ENCODE measurements around the gene PNISR.

The PNISR gene

DNA sequence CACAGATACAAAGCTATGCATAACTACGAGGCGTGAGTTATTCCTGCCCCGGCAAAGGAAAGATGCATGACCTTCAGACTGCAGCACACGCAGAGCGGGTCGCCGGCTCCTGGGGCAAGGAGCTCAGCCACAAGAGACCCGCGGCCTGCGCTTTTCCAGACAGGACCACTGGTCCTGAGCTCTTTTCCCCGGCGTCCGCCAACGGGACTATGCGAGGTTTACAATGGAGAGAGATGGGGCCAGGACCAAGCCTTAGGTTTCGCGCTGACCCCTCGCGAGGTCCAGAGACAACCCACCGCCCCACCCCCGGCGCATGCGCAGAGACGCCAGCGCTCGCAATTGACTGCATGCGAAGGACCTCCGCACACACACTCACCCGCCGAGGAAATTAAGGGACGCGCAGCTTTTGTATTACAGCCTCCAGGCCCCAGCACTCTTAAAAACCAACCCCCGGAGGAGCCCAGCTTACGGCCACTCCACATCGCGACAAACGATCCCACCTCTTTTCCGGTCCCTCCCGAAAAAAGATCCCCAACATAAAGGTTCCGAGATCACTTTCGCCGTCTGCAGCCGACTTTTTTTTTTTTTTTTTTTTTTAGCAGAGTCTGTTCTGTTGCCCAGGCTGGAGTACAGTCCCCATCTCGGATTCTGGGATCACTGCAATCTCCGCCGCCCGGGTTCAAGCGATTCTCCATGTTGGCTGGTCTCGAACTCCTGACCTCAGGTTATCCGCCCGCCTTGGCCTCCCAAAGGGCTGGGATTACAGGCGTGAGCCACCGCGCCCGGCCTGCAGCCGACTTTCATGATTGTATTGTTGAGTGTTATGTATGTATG is 31.2 kb downstream of the PNISR start, which contains the start of gene COQ3:
Gene COQ3 (minus strand): TSS at position 498 of the 834 bp plus-strand sequence. CDS start 16 bp downstream, at position 482.
- peak within 1 kb of the TSS; percentile 90 for H3K4me3 ChIP-seq
- peak; percentile 52 for DNase-seq (ENCODE audit: low read depth, low spot score)
- no peaks in the 10 kb centered on the region for H3K9me3 ChIP-seq (ENCODE audit: low read depth, low read length)
- TF ChIP-seq POLR2AphosphoS5 (IDR thresholded peaks at IDR 0.05; ENCODE audit: borderline replicate concordance, low read depth, low read length) (peak; percentile 91), EZH2 (IDR thresholded peaks at IDR 0.05) (no peak)
- H3K36me3 ChIP-seq (ENCODE audit: insufficient read depth, low read length) = peaks cover 17% of the 10 kb centered on the region
- peak within 1 kb of the TSS; percentile 96 for H3K27ac ChIP-seq
- H3K9ac ChIP-seq (ENCODE audit: insufficient read length) = peak within 1 kb of the TSS; percentile 90

DNA sequence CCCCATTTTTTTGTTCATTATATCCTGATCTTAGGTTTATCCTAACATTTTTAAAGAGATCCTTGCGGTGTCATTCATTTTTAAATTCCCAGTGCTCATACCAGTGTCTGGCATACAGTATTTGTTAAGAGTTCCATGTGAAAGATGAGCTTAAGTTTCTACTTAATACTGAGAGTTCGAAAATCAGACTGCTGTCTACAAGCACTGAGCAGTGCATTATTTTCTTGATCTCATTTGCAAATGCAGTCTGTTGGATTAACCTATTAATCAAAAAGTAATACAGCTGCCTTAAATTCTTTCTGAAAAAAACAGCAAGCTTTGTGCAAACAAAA is 31.8 kb downstream of the PNISR start:
- Histone ChIP-seq H3K36me3 (ENCODE audit: insufficient read depth, low read length) (peaks cover 12% of the 10 kb centered on the region), H3K9ac (ENCODE audit: insufficient read length) (peak overlapping the region; percentile 90), H3K9me3 (ENCODE audit: low read depth, low read length) (no peaks in the 10 kb centered on the region), H3K4me3 (peak overlapping the region; percentile 90), H3K27ac (peak overlapping the region; percentile 96; the same call in 1 of the 2 replicates)
- TF ChIP-seq FOXP2 (optimal IDR thresholded peaks at IDR 0.05; ENCODE audit: control extremely low read depth, extremely low read length, insufficient read depth) (no peak), POLR2AphosphoS5 (IDR thresholded peaks at IDR 0.05; ENCODE audit: borderline replicate concordance, low read depth, low read length) (no peak), EZH2 (IDR thresholded peaks at IDR 0.05) (no peak)
- peak; percentile 6 for DNase-seq (ENCODE audit: low read depth, low spot score)

DNA sequence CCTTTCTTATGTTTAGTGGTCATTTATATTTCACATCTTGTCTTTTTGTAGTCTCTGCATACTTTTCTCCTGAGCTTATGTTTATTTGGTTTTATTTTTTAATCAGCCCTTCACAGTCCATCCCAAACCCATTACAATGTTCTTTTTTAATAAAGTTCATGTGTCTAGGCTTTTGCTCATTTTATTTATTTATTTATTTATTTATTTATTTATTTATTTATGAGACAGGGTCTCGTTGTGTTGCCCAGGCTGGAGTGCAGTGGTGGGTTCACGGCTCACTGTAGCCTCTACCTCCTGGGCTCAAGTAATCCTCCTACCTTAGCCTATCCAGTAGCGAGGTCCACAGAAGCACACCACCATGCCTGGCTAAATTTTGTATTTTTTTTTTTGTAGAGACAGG is 34.2 kb downstream of the PNISR start:
- TF ChIP-seq FOXP2 (optimal IDR thresholded peaks at IDR 0.05; ENCODE audit: control extremely low read depth, extremely low read length, insufficient read depth) (no peak), EZH2 (IDR thresholded peaks at IDR 0.05) (no peak), POLR2AphosphoS5 (IDR thresholded peaks at IDR 0.05; ENCODE audit: borderline replicate concordance, low read depth, low read length) (no peak)
- Histone ChIP-seq H3K9ac (ENCODE audit: insufficient read length) (no peak overlapping the region), H3K36me3 (ENCODE audit: insufficient read depth, low read length) (no peaks in the 10 kb centered on the region), H3K9me3 (ENCODE audit: low read depth, low read length) (no peaks in the 10 kb centered on the region), H3K27ac (no peak overlapping the region), H3K4me3 (no peak overlapping the region)
- no peak for DNase-seq (ENCODE audit: low read depth, low spot score)

DNA sequence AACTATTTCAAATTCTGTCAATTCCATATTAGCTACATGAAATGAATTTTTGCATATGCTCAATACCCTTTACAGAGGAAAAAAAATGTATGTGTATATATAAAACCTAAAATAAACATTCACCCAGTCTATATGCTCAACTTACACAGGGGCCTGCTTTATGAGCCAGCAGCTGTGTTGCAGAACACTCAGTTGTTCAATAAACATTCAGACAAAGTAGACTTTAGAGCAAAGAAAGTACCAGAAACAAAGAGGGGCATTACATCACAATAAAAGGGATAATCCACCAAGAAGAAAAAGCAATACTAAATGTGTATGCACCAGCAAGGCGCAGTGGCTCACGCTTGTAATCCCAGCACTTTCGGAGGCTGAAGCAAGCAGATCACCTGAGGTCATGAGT is 40.6 kb downstream of the PNISR start:
- TF ChIP-seq FOXP2 (optimal IDR thresholded peaks at IDR 0.05; ENCODE audit: control extremely low read depth, extremely low read length, insufficient read depth) = no peak
- TF ChIP-seq EZH2 (IDR thresholded peaks at IDR 0.05) = no peak
- no peak for TF ChIP-seq POLR2AphosphoS5 (IDR thresholded peaks at IDR 0.05; ENCODE audit: borderline replicate concordance, low read depth, low read length)
- no peak overlapping the region for H3K9ac ChIP-seq (ENCODE audit: insufficient read length)
- no peak for DNase-seq (ENCODE audit: low read depth, low spot score)
- no peaks in the 10 kb centered on the region for H3K36me3 ChIP-seq (ENCODE audit: insufficient read depth, low read length)
- H3K27ac ChIP-seq = no peak overlapping the region
- no peak overlapping the region for H3K4me3 ChIP-seq
- no peaks in the 10 kb centered on the region for H3K9me3 ChIP-seq (ENCODE audit: low read depth, low read length)

DNA sequence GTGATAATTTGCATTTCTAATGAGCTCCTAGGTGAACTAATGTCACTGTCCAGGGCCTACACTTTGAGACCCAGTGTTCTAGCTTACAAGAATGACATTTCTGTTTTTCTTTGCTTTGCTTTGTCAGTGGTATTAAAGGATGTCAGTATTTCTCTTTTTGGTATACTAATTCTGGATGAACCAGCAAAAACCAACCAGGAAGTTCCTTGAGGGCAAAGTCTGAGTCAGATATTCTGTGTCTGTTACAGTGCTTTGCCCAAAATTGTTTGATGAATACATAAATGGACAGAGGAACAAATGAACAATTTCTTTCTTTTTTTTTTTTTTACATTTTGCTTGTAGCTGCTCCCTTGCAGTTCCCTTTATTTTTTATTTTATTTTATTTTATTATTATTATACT is 46.5 kb downstream of the PNISR start:
- Histone ChIP-seq H3K9ac (ENCODE audit: insufficient read length) (no peak overlapping the region), H3K9me3 (ENCODE audit: low read depth, low read length) (no peaks in the 10 kb centered on the region), H3K4me3 (no peak overlapping the region), H3K36me3 (ENCODE audit: insufficient read depth, low read length) (no peaks in the 10 kb centered on the region), H3K27ac (no peak overlapping the region)
- no peak for DNase-seq (ENCODE audit: low read depth, low spot score)
- TF ChIP-seq EZH2 (IDR thresholded peaks at IDR 0.05) (no peak), POLR2AphosphoS5 (IDR thresholded peaks at IDR 0.05; ENCODE audit: borderline replicate concordance, low read depth, low read length) (no peak), FOXP2 (optimal IDR thresholded peaks at IDR 0.05; ENCODE audit: control extremely low read depth, extremely low read length, insufficient read depth) (no peak)

DNA sequence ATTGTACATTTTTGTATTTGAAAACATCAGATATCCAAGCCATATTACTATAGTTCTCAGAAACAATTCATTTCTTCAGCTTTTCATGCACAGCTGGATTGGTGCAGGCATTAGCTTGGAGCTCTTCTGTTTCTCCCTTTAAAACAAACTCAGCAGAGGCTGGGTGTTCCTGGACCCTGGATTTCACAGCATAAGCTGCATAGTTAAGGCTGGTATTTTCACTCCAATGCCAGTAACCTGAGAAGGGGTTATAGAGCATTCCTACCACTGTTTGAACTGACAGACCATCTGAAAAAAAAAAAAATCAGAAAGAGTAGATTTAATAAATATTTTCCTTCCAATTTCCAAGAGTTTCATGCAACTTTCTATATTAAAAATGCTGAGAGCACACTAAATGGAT is 55.6 kb downstream of the PNISR start:
- H3K9ac ChIP-seq (ENCODE audit: insufficient read length) = no peak overlapping the region
- no peak for DNase-seq (ENCODE audit: low read depth, low spot score)

DNA sequence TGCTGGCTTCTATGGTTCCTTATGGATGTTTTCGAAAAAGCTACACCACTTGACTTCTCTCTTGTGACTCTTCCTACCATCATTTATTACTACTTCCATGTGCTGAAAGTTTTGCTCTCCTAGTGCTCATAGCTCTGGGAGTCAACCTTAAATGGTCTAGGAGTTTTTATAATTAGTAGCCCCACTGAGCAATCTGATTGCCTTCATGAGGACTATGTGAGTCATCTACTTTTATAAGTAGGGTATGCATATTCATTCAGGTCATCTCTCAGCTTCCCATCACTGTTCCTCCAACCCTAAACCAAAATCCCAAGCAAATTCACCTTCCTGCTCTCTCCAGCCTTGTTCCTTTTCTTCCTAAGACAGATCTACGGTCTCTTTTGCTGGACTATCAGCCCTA is 58.3 kb downstream of the PNISR start:
- no peak for TF ChIP-seq FOXP2 (optimal IDR thresholded peaks at IDR 0.05; ENCODE audit: control extremely low read depth, extremely low read length, insufficient read depth)
- no peak for TF ChIP-seq POLR2AphosphoS5 (IDR thresholded peaks at IDR 0.05; ENCODE audit: borderline replicate concordance, low read depth, low read length)
- no peak for TF ChIP-seq EZH2 (IDR thresholded peaks at IDR 0.05)
- Histone ChIP-seq H3K9ac (ENCODE audit: insufficient read length) (no peak overlapping the region), H3K4me3 (no peak overlapping the region), H3K9me3 (ENCODE audit: low read depth, low read length) (no peaks in the 10 kb centered on the region), H3K36me3 (ENCODE audit: insufficient read depth, low read length) (no peaks in the 10 kb centered on the region), H3K27ac (no peak overlapping the region)
- DNase-seq (ENCODE audit: low read depth, low spot score) = no peak

More for the DNA sequence above, 55.6 kb downstream of the PNISR start:
- H3K9me3 ChIP-seq (ENCODE audit: low read depth, low read length) = no peaks in the 10 kb centered on the region
- H3K27ac ChIP-seq = no peak overlapping the region
- no peaks in the 10 kb centered on the region for H3K36me3 ChIP-seq (ENCODE audit: insufficient read depth, low read length)
- TF ChIP-seq POLR2AphosphoS5 (IDR thresholded peaks at IDR 0.05; ENCODE audit: borderline replicate concordance, low read depth, low read length) (no peak), FOXP2 (optimal IDR thresholded peaks at IDR 0.05; ENCODE audit: control extremely low read depth, extremely low read length, insufficient read depth) (no peak), EZH2 (IDR thresholded peaks at IDR 0.05) (no peak)
- H3K4me3 ChIP-seq = no peak overlapping the region

DNA sequence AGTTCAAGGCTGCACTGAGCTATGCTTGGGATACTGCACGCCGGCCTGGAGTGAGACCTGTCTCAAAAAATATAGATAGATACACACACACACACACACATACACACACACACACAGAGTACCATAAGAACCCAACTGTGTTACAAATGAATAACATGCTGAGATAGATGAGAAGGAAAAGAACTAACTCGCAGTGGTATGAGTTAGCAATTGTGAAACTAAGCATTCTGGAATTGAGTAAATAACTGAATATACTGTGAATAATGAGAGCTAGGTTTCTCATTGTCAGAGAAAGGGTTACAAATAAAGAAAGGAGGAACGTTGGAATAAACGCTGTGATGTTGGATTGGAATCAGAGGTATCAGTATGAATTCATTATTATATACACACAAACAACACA is 61.1 kb downstream of the PNISR start:
- Histone ChIP-seq H3K9ac (ENCODE audit: insufficient read length) (no peak overlapping the region), H3K9me3 (ENCODE audit: low read depth, low read length) (no peaks in the 10 kb centered on the region), H3K4me3 (no peak overlapping the region), H3K27ac (no peak overlapping the region), H3K36me3 (ENCODE audit: insufficient read depth, low read length) (no peaks in the 10 kb centered on the region)
- DNase-seq (ENCODE audit: low read depth, low spot score) = no peak
- TF ChIP-seq FOXP2 (optimal IDR thresholded peaks at IDR 0.05; ENCODE audit: control extremely low read depth, extremely low read length, insufficient read depth) (no peak), EZH2 (IDR thresholded peaks at IDR 0.05) (no peak)

All from SK-N-MC (cell line).